HG03159 (cell line): ENCODE measurements around the gene UBASH3A.
"Not testable (repeated sequence)": the region's sequence is repeated elsewhere in the genome, so short reads cannot be mapped to it uniquely, and the experiment has no call there.

Source experiments
- ATAC-seq: cut with Tn5 transposase; IDR thresholded peaks from one replicate; pipeline ENCODE4 v1.9.1; 2021; ENCODE audit warnings: mild to moderate bottlenecking, moderate library complexity; ENCODE audit not compliant: unreplicated experiment

The UBASH3A gene

DNA sequence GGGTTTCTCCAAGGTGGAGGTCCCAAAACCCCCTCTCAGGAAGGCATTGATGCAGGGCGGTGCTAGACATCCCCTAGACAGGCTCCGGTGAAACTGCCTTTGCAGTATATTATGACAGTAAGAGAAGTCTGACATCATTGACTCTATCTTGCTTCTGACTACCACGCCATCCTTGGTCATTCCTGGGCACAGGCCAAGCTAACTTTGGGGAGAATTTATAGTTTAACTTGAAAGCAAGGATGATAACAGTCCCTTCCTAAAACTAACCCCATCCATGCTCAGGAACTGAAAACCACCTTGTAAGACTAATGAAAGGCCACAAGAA is 62.1 kb downstream of the UBASH3A start:
- ATAC-seq, result no peak

GRCh38 chr21:42466700-42467099 is 63.0 kb downstream of the UBASH3A start:
- ATAC-seq, result no peak

GRCh38 chr21:42467140-42467983 is 63.7 kb downstream of the UBASH3A start:
- no peak for ATAC-seq

- no peak for ATAC-seq
Measured at GRCh38 chr21:42468491-42469131, 64.9 kb downstream of the UBASH3A start.

DNA sequence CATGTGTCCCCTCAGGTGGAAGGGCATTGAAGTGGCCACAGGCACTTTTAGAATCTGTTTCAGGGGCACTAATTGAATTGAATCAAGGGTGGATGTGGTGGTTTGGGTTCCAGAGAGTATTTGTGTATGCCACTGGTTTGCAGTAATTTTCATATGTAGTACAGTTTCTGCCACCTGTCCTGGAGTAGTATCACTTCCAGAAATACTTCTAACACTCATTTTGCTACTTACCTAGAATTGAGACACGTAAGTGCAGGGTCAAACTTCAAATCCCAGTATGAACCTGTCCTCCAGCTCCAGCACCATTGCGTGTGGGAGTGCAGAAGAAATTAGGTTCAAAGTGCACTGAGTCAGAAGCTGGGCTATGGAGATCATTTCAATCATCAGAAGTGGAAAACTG is 65.6 kb downstream of the UBASH3A start:
- peak; percentile 39 for ATAC-seq

DNA sequence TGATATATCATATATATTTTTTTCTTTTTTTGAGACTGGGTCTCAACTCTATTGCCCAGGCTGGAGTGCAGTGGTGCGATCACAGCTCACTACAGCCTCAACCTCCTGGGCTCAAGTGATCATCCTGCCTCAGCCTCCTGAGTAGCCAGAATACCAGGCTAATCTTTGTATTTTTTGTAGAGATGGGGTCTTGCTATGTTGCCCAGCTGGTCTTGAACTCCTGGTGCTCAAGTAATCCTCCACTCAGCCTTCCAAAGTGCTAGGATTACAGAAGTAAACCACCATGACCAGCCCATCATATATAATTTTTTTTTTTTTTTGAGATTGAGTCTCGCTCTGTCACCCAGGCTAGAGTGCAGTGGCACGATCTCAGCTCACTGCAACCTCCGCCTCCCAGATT is 66.0 kb downstream of the UBASH3A start:
- ATAC-seq, result not testable (repeated sequence)

DNA sequence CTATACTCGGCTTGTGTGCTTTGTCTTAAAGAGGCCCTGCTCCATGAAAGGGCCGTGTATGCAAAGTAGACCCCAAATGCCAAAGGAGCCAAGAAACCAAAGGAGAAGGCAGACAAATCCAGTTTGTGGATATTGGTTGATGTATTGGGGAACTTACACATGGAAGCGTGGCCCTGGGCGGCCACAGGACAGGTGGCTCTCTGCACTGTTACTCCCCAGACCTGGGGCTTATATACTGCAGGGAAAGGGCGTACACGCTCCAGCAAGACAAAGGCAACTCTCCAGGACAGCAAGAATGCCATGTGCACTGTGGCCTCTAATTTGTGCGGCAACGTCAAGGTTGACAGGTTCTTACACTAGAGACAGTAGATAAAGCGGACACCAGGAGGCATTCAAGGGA is 67.5 kb downstream of the UBASH3A start:
- no peak for ATAC-seq

- ATAC-seq, result no peak
Measured at GRCh38 chr21:42471716-42472330, 68.1 kb downstream of the UBASH3A start.

- ATAC-seq, result no peak
Measured at GRCh38 chr21:42472521-42472920, 68.8 kb downstream of the UBASH3A start.

- ATAC-seq, result no peak
Measured at GRCh38 chr21:42473498-42474042, 69.9 kb downstream of the UBASH3A start.

DNA sequence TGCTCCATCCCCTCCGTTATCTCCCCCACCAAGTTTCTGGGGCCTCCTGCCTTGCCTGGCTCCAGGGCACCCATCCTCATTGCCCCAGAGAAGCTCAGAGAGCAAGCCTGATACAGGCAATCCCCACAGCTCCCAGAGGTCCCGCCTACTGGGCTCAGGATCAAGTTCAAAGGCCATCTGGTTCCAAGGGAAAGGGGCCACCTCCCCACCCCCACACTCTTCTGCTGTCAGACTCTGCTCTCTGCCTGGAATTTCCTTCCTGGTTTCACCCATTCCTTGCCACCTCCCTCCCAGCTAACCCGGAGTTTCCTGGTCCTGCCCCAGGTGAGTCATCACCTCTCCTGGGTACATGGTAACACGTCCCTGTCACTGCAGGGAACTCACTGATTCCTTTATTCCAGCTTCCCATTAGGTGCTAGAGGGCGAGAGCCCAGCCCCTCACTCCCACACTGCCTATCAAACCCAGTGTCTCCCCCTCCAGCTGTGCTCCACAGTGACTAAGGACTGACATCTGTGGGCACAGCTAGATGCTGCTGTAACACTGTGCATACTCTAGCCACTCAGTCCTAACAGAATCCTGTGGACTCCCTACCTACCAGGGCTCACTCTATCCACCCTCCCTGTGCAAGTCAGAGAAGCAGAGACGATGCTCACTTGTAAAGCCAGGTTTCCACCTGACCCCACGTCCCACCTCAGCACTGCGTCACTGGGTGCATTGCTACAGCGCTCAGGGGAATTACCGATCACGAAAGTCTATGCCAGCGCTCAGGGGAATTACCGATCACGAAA is 70.5 kb downstream of the UBASH3A start:
- ATAC-seq, result no peak

DNA sequence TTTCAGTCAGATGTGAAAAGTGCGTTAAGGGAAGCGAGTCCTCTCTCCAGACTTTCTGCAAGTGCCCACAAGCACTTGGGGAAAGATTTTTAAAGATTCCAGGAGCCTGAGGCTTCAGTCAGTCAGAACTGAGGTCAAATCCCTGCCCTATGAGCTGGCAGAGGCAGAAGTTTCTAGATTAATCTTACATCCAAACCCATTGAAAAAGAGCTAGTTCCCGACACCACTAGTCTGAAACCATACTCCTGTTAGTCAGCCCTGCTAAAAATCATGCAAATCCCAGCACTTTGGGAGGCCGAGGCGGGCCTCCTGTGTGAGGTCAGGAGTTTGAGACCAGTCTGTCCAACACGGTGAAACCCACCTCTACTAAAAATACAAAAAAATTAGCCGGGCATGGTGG is 71.3 kb downstream of the UBASH3A start:
- no peak for ATAC-seq

DNA sequence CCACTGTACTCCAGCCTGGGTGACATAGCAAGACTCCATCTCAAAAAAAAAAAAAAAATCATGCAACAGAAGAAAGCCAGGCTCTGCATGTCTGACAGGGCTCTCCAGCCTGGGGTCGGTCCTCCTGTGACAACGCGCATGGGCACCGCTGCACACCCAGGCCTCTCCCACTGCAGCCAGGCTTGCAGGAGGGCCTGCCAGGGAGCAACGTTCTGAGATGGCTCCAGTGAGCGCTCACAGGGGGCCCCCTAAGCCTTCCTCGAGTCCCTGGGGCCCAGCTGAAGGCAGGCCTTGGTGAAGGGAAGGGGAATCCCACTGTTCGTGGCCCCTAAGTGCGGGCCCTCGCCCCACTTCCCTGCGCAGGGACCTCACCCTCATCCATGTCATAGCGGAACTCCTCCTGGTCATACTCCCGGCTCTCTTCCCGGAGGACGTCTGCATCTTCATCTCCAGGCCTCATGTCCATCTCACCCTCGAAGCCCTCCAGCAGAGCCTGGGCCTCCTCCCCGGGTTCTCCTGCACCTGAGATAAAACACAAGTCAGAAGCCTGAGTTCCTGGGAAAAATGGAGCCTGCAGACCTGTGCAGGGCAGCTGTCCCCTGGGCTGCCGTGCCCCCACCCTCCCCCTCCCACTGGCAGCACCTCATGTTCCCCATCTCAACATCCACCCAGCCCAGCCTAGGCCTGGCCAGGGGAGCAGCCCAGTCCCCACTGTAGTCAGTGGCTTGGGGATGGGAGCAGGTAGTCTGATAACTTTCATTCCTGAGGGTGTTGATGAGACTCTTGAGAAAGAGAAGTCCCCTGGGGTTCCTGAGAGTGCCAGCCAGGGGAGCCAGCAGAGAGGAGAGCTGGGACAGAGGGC is 72.1 kb downstream of the UBASH3A start:
- no peak for ATAC-seq

DNA sequence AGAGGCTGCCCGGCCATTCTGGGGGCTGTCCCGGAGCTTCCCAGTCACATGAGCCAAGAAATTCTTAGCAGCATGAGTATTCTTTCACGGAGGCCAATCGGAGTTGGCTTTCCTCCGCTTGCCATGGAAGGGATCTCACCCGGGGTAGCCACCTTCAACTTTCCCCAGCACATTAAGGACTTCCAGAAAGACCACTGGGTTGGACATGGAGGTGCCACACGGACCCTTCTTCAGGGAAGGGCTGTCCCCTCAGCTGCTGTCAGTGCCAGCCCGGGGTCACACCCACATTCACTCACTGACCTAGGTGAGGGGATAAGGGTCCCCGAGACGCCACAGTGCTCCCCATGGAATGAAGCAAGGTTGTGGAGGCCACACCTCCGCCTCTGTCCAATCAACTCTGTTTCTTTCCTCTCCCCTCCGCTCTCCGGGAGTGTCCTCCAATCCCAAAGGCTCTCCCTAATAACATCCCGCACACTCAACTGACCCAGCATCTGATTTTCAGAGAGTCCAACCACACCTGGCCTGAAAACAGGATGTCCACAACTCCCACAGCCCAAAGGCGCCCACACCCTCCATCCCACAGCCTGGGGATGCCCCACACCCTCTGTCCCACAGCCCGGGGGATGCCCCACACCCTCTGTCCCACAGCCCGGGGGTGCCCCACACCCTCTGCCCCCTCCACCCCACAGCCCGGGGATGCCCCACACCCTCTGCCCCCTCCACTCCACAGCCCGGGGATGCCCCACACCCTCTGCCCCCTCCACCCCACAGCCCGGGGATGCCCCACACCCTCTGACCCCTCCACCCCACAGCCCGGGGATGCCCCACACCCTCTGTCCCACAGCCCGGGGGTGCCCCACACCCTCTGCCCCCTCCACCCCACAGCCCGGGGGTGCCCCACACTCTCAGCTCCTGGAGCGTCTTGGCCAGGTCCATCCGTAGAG is 73.0 kb downstream of the UBASH3A start:
- ATAC-seq, result no peak

DNA sequence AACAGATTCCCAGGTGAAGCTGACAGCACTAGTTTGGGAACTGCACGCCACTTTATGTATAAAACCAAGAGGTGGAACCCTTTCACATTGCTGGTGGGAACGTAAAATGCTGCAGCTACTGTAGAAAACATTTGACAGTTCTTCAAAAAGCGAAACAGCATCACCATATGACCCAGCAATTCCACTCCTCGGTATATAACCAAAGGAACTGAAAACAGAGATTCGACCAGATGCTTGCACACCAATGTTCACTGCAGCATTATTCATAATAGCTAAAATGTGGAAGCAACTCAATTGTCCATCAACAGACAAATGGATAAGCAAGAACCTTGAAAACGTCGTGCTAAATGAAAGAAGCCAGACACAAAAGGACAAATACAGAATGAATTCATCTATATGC is 74.8 kb downstream of the UBASH3A start:
- no peak for ATAC-seq

- ATAC-seq, result no peak
Measured at GRCh38 chr21:42479582-42479981, 75.9 kb downstream of the UBASH3A start.

DNA sequence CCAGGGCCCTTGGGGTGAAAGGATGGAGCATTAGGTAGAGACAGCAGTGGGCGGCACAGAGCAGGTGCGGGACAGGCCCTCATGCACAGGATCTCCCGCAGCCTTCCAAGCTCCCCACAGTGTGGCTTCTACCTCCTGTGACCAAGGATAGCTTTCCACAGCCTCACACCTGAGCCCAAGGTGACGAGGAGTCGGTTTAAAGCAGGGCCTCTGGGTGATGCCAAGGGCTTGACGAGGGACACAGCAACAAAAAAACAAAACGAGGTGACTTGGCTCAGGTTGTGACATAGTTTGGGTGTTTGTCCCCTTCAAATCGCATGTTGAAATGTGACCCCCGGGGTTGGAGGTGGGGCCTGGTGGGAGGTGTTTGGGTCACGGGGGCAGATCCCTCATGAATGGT is 77.0 kb downstream of the UBASH3A start:
- no peak for ATAC-seq

DNA sequence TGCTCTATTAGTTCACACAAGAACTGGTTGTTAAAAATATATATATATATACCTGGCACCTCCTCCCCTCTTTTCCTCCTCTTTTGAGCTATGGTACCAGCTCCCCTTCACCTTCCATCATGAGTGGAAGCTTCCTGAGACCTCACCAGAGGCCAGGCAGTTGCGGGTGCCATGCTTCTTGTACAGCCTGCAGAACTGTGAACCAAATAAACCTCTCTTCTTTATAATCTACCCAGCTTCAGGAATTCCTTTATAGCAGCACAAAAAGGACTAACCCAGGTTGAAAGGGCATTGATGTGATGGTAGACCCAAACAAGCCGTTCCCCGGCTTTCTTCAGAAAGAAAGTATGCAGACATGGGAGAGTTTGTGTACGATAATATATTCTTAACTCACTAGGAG is 77.5 kb downstream of the UBASH3A start:
- ATAC-seq, result no peak

DNA sequence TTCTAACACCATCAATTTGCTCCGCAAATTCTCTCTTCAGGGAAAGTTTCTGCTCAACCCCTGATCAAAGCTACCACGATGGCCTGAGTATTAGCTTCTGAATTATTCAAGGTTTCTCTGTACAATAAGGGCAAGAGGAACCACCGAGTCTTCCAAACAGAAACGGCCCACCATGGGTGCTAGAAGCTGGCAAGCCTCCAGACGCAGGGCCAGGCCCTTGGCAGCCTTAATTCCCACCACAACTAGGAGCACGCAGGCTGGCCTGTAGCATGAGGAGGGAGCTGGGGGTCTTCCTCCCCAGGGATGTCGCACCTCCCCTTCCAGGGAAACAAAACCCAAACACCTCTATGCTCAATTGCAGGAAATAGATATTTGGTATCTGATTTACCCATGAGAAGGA is 81.3 kb downstream of the UBASH3A start:
- ATAC-seq, result no peak
